H9 (cell line): ENCODE measurements around the gene FBXL14. TPM values are rescaled to one million over a fixed set of nuclear protein-coding genes. Genes with fewer than 3 reads are reported as not detected.
A peak's percentile ranks its signal among the peaks of the same experiment; 100 is the strongest.

Experiments used
- DNase-seq: peaks from one replicate; pipeline ENCODE4 v3.0.0-alpha.2; 2017
- H2AFZ ChIP-seq: one replicate; pipeline ENCODE4 v1.6.1; 2013; ENCODE audit warnings: mild to moderate bottlenecking, low read length, control low read depth, moderate library complexity
- H2AK5ac ChIP-seq: 2 replicates; pipeline ENCODE4 v1.6.1; 2013; ENCODE audit warnings: low read length, control low read depth, mixed read lengths; ENCODE audit not compliant: insufficient read length
- H2BK120ac ChIP-seq: one replicate; pipeline ENCODE4 v1.6.1; 2013; ENCODE audit warnings: low read depth, mild to moderate bottlenecking, low read length, control low read depth, inconsistent platforms; ENCODE audit not compliant: poor library complexity, severe bottlenecking
- H2BK12ac ChIP-seq: 2 replicates; pipeline ENCODE4 v1.6.1; 2013; ENCODE audit warnings: low read length, control low read depth, mixed read lengths, low read depth; ENCODE audit not compliant: insufficient read length
- H2BK15ac ChIP-seq: 2 replicates; pipeline ENCODE4 v1.6.1; 2013; ENCODE audit warnings: low read depth, low read length, control low read depth
- H2BK20ac ChIP-seq: one replicate; pipeline ENCODE4 v1.6.1; 2013; ENCODE audit warnings: low read depth, mild to moderate bottlenecking, low read length, control low read depth, inconsistent platforms; ENCODE audit not compliant: poor library complexity, severe bottlenecking
- H2BK5ac ChIP-seq: 2 replicates; pipeline ENCODE4 v1.6.1; 2013; ENCODE audit warnings: low read length, control low read depth, mixed read lengths; ENCODE audit not compliant: insufficient read length
- H3K14ac ChIP-seq: 2 replicates; pipeline ENCODE4 v1.6.1; 2013; ENCODE audit warnings: low read length, control low read depth; ENCODE audit not compliant: insufficient read depth
- H3K18ac ChIP-seq: 2 replicates; pipeline ENCODE4 v1.6.1; 2013; ENCODE audit warnings: low read depth, mild to moderate bottlenecking, mixed read lengths, low read length, control low read depth; ENCODE audit not compliant: insufficient read length
- H3K23ac ChIP-seq: 2 replicates; pipeline ENCODE4 v1.6.1; 2013; ENCODE audit warnings: low read length, control low read depth, mixed read lengths, low read depth; ENCODE audit not compliant: insufficient read length
- H3K23me2 ChIP-seq: 2 replicates; pipeline ENCODE4 v1.6.1; 2013; ENCODE audit warnings: low read depth, mild to moderate bottlenecking, mixed read lengths, low read length, control low read depth; ENCODE audit not compliant: insufficient read length, poor library complexity, severe bottlenecking
- H3K27ac ChIP-seq: 2 replicates; pipeline ENCODE4 v1.5.1; 2013; ENCODE audit warnings: low read length, control low read depth, mixed read lengths, low read depth; ENCODE audit not compliant: insufficient read length
- H3K27me3 ChIP-seq: 2 replicates; pipeline ENCODE4 v1.6.1; 2013; ENCODE audit warnings: low read length, control low read depth, inconsistent platforms; ENCODE audit not compliant: insufficient read depth
- H3K4ac ChIP-seq: 2 replicates; pipeline ENCODE4 v1.6.1; 2013; ENCODE audit warnings: low read depth, mild to moderate bottlenecking, control low read depth, inconsistent platforms, low read length, moderate library complexity
- H3K4me1 ChIP-seq: 2 replicates; pipeline ENCODE4 v1.6.1; 2013; ENCODE audit warnings: low read length, control low read depth, inconsistent platforms; ENCODE audit not compliant: insufficient read depth
- H3K4me2 ChIP-seq: 2 replicates; pipeline ENCODE4 v1.6.1; 2013; ENCODE audit warnings: low read length, control low read depth, mixed read lengths; ENCODE audit not compliant: insufficient read length, insufficient read depth
- H3K56ac ChIP-seq: 2 replicates; pipeline ENCODE4 v1.6.1; 2013; ENCODE audit warnings: low read depth, mild to moderate bottlenecking, mixed read lengths, low read length, control low read depth; ENCODE audit not compliant: insufficient read length
- H3K79me1 ChIP-seq: 2 replicates; pipeline ENCODE4 v1.6.1; 2013; ENCODE audit warnings: low read depth, mild to moderate bottlenecking, moderate library complexity, low read length, control low read depth, inconsistent platforms; ENCODE audit not compliant: insufficient read depth, poor library complexity, severe bottlenecking
- H3K79me2 ChIP-seq: 2 replicates; pipeline ENCODE4 v1.6.1; 2013; ENCODE audit warnings: low read length, control low read depth, inconsistent platforms; ENCODE audit not compliant: insufficient read depth
- H3K9ac ChIP-seq: 2 replicates; pipeline ENCODE4 v1.6.1; 2013; ENCODE audit warnings: low read length, control low read depth, mixed read lengths; ENCODE audit not compliant: insufficient read length; ENCODE audit errors: extremely low read depth
- H3K9me3 ChIP-seq: one replicate; pipeline ENCODE4 v1.6.1; 2013; ENCODE audit warnings: low read depth, low read length, inconsistent platforms; ENCODE audit not compliant: control insufficient read depth
- H3T11ph ChIP-seq: one replicate; pipeline ENCODE4 v1.6.1; 2013; ENCODE audit warnings: mild to moderate bottlenecking, low read length, control low read depth, inconsistent platforms
- H4K20me1 ChIP-seq: one replicate; pipeline ENCODE4 v1.6.1; 2013; ENCODE audit not compliant: control insufficient read depth, insufficient read length, insufficient read depth
- H4K5ac ChIP-seq: 2 replicates; pipeline ENCODE4 v1.6.1; 2013; ENCODE audit warnings: low read depth, mild to moderate bottlenecking, mixed read lengths, low read length, control low read depth; ENCODE audit not compliant: insufficient read length
- H4K8ac ChIP-seq: replicated peaks from 2 replicates; pipeline ENCODE4 v1.6.1; 2013; ENCODE audit warnings: low read length, control low read depth, mixed read lengths, low read depth; ENCODE audit not compliant: insufficient read length
- H4K91ac ChIP-seq: 2 replicates; pipeline ENCODE4 v1.6.1; 2013; ENCODE audit warnings: low read depth, mild to moderate bottlenecking, moderate library complexity, mixed read lengths, low read length, control low read depth; ENCODE audit not compliant: insufficient read length
- H3K27ac Mint-ChIP-seq, 3 experiments: 2 replicates in 2 of 3; 3 replicates in 1 of 3; pipeline ENCODE4 v1.8.0; 2020 to 2021; ENCODE audit warnings: mixed read lengths in 3 of 3, mild to moderate bottlenecking in 1 of 3, moderate library complexity in 1 of 3
- H3K27me3 Mint-ChIP-seq: 2 replicates; pipeline ENCODE4 v1.8.0; 2021; ENCODE audit warnings: low read depth, mild to moderate bottlenecking, moderate library complexity, mixed read lengths
- H3K36me3 Mint-ChIP-seq, 3 experiments: 2 replicates in 2 of 3; 3 replicates in 1 of 3; pipeline ENCODE4 v1.8.0; 2020 to 2021; ENCODE audit warnings: low read depth in 3 of 3, mixed read lengths in 3 of 3; ENCODE audit not compliant: insufficient read depth in 1 of 3
- H3K4me1 Mint-ChIP-seq, 2 experiments: 2 replicates each; pipeline ENCODE4 v1.8.0; 2020; ENCODE audit warnings: mixed read lengths in 2 of 2
- H3K4me3 Mint-ChIP-seq, 2 experiments: 2 replicates in 1 of 2; 3 replicates in 1 of 2; pipeline ENCODE4 v1.8.0; 2020 to 2021; ENCODE audit warnings: mild to moderate bottlenecking in 2 of 2, mixed read lengths in 2 of 2, moderate library complexity in 1 of 2
- H3K9me3 Mint-ChIP-seq, 2 experiments: 2 replicates in 1 of 2; 3 replicates in 1 of 2; pipeline ENCODE4 v1.8.0; 2020; ENCODE audit warnings: mild to moderate bottlenecking in 2 of 2, mixed read lengths in 2 of 2, moderate library complexity in 1 of 2
- CTCF ChIP-seq: fragments of 200-600 bp; sonication (generic); conservative IDR thresholded peaks from 3 replicates; pipeline ENCODE4 v1.8.0; 2021; ENCODE audit warnings: antibody characterized with exemption, mild to moderate bottlenecking
- WGBS: extraction: QIAGEN DNeasy Blood & Tissue Kit; methylation state at CpG from one replicate; pipeline ENCODE4 v1.1.7; 2013; ENCODE audit warnings: missing lambda C conversion rate, low lambda C conversion rate, mixed read lengths; ENCODE audit not compliant: insufficient read length; ENCODE audit errors: extremely low coverage; 5-methylcytosine and 5-hydroxymethylcytosine counted together
- total RNA-seq: library from RNA; stranded (reverse); gene quantifications from 2 replicates; pipeline ENCODE4 v1.2.1, GENCODE V29; 2021

Gene FBXL14
- total RNA-seq, 1 experiment from 2014 or later: 15.6 TPM

- Histone ChIP-seq H3K9me3 (no peaks in the 10 kb centered on the region), H3K23me2 (no peaks in the 10 kb centered on the region), H2BK20ac (no peak overlapping the region), H4K91ac (no peak overlapping the region), H2BK12ac (no peak overlapping the region), H3K18ac (no peak overlapping the region), H2AFZ (no peak overlapping the region), H2BK120ac (no peak overlapping the region), H3K14ac (no peak overlapping the region), H3K79me1 (no peaks in the 10 kb centered on the region), H4K20me1 (no peaks in the 10 kb centered on the region), H3K4me2 (no peak overlapping the region), H3T11ph (no peak overlapping the region), H3K23ac (no peak overlapping the region), H3K56ac (no peak overlapping the region), H3K79me2 (no peaks in the 10 kb centered on the region), H2BK5ac (no peak overlapping the region), H3K27me3 (no peaks in the 10 kb centered on the region), H3K9ac (no peak overlapping the region), H2AK5ac (no peak overlapping the region), H3K4me1 (peaks cover 2% of the 10 kb centered on the region; the same call in 1 of the 2 replicates), H3K4ac (no peak overlapping the region), H2BK15ac (no peak overlapping the region), H3K27ac (no peak overlapping the region), H4K5ac (no peak overlapping the region), H4K8ac (no peak overlapping the region)
- Mint-ChIP-seq H3K27me3 (no peaks in the 10 kb centered on the region), H3K4me3 (no peak overlapping the region), H3K27ac (no peak overlapping the region), H3K4me1 (peaks cover 6% of the 10 kb centered on the region in 2 experiments), H3K36me3 (peaks cover 0 to 5% (median 0%) of the 10 kb centered on the region in 3 experiments; a peak in 4 of 7 replicates), H3K9me3 (peaks cover 7 to 13% of the 10 kb centered on the region in 2 experiments)
- peak; percentile 7 for DNase-seq
- no peak for TF ChIP-seq CTCF
- WGBS: no CpG with 5 or more reads among the region's 8 CpGs
Observed at GRCh38 chr12:1517734-1518525, 76.5 kb downstream of the FBXL14 start.
